Measurements from ENCODE around the gene ADGRD1. TPM values are rescaled to one million over a fixed set of nuclear protein-coding genes. Genes with fewer than 3 reads are reported as not detected.

ADGRD1 gene
- total RNA-seq, 1 experiment from 2014 or later = 0.77 TPM

- TF ChIP-seq CTCF (IDR thresholded peaks at IDR 0.05) = no peak
Measured at GRCh38 chr12:131146173-131146675, 192.5 kb downstream of the ADGRD1 start (continued).

GRCh38 chr12:131147293-131147692 lies 193.6 kb downstream of the ADGRD1 start:
- Mint-ChIP-seq H3K9me3 (peaks cover 6% of the 10 kb centered on the region), H3K36me3 (no peaks in the 10 kb centered on the region), H3K27me3 (ENCODE audit: low read depth) (0 out of 2 replicates have a peak, but pooled peaks cover 3% of the 10 kb centered on the region), H3K4me1 (0 out of 2 replicates have a peak, but pooled peaks cover 4% of the 10 kb centered on the region), H3K27ac (no peak overlapping the region), H3K4me3 (no peak overlapping the region)
- DNase-seq (ENCODE audit: low spot score) (no peak), ATAC-seq (no peak)
- TF ChIP-seq ZNF138 (CRISPR knock-in tag; conservative IDR thresholded peaks at IDR 0.05) = no peak
- no peak for TF ChIP-seq MXD4 (CRISPR knock-in tag; IDR thresholded peaks at IDR 0.05; ENCODE audit: borderline replicate concordance)
- no peak for TF ChIP-seq CREB1 (CRISPR knock-in tag; IDR thresholded peaks at IDR 0.05)
- TF ChIP-seq, protein P1, sequence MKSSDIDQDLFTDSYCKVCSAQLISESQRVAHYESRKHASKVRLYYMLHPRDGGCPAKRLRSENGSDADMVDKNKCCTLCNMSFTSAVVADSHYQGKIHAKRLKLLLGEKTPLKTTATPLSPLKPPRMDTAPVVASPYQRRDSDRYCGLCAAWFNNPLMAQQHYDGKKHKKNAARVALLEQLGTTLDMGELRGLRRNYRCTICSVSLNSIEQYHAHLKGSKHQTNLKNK (CRISPR knock-in tag; IDR thresholded peaks at IDR 0.05) = no peak
- TF ChIP-seq GRHL2 (CRISPR knock-in tag; IDR thresholded peaks at IDR 0.05; ENCODE audit: insufficient replicate concordance, severe bottlenecking) = no peak
- no peak for TF ChIP-seq RELA (CRISPR knock-in tag; IDR thresholded peaks at IDR 0.05; ENCODE audit: borderline replicate concordance)
- no peak for TF ChIP-seq KAT7 (CRISPR knock-in tag; IDR thresholded peaks at IDR 0.05; ENCODE audit: borderline replicate concordance)
- no peak for TF ChIP-seq GTF2I (CRISPR knock-in tag; conservative IDR thresholded peaks at IDR 0.05)
- no peak for TF ChIP-seq ZNF425 (CRISPR knock-in tag; conservative IDR thresholded peaks at IDR 0.05)
- no peak for TF ChIP-seq ZBTB21 (CRISPR knock-in tag; IDR thresholded peaks at IDR 0.05; ENCODE audit: borderline replicate concordance)
- ChIA-PET POLR2A (no interaction called here), CTCF (interaction anchor here (1.1 kb wide), 1 partner anchor 12 kb away, joined by 3 read pairs; no protein-coding TSS in a partner anchor)

- no peaks in the 10 kb centered on the region for H3K36me3 Mint-ChIP-seq
- H3K27me3 Mint-ChIP-seq (ENCODE audit: low read depth) = 0 out of 2 replicates have a peak, but pooled peaks cover 3% of the 10 kb centered on the region
- ChIA-PET POLR2A (no interaction called here), CTCF (no interaction called here)
- H3K27ac Mint-ChIP-seq = no peak overlapping the region
- 0 out of 2 replicates have a peak, but pooled peaks cover 4% of the 10 kb centered on the region for H3K4me1 Mint-ChIP-seq
- ATAC-seq (no peak), DNase-seq (ENCODE audit: low spot score) (no peak)
- TF ChIP-seq MYBL2 (CRISPR knock-in tag; IDR thresholded peaks at IDR 0.05) = no peak
- no peak overlapping the region for H3K4me3 Mint-ChIP-seq
- peaks cover 6% of the 10 kb centered on the region for H3K9me3 Mint-ChIP-seq
Measured at GRCh38 chr12:131147894-131148293, 194.2 kb downstream of the ADGRD1 start.

DNA sequence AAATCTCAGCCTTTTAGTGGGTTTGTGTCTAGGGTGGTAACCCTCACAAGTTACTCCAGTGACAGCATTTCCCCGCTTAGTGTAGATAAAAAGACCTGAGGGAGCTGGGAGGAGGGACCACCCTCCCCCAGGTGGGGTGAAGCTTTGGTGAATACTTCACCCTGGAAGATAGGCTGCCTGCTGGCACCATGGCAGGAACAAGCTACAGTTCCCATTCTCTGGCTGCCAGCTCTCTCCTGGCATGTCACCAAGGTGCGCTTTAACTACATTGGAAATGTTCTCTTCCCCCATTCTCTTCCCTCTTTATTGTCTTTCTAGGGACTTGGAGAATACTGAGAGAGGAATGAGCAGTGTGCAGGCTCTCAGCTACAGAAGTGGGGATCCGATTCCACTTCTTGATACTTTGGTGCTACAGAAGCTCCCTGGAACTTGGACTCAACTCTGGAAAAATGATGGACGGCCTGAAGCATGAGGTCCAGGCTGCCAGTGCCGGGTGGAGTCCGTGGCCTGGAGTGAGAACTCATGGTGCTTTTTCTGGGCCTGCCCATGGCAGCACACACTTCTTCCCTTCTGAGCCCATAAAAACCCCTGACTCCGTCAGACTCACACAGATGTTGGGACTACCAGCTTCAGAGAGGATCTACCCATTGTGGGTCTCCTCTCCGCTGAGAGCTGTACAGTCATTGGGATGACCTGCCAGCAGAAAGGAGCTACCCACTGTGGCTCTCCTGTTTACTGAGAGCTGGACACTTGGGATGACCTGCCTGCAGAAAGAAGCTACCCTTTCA lies 198.0 kb downstream of the ADGRD1 start:
- Mint-ChIP-seq H3K4me3 (no peak overlapping the region), H3K27ac (no peak overlapping the region), H3K4me1 (no peaks in the 10 kb centered on the region), H3K36me3 (no peaks in the 10 kb centered on the region), H3K27me3 (ENCODE audit: low read depth) (0 out of 2 replicates have a peak, but pooled peaks cover 3% of the 10 kb centered on the region), H3K9me3 (peaks cover 6% of the 10 kb centered on the region; the same call in 1 of the 2 replicates)
- ATAC-seq (no peak), DNase-seq (ENCODE audit: low spot score) (no peak)
- POLR2A ChIA-PET = no interaction called here
- CTCF ChIA-PET = interaction anchor here (0.8 to 3.1 kb wide), 4 partner anchors 8 to 48 kb away, joined by 4 to 11 read pairs (median 5); no protein-coding TSS in a partner anchor
- TF ChIP-seq, protein P2, sequence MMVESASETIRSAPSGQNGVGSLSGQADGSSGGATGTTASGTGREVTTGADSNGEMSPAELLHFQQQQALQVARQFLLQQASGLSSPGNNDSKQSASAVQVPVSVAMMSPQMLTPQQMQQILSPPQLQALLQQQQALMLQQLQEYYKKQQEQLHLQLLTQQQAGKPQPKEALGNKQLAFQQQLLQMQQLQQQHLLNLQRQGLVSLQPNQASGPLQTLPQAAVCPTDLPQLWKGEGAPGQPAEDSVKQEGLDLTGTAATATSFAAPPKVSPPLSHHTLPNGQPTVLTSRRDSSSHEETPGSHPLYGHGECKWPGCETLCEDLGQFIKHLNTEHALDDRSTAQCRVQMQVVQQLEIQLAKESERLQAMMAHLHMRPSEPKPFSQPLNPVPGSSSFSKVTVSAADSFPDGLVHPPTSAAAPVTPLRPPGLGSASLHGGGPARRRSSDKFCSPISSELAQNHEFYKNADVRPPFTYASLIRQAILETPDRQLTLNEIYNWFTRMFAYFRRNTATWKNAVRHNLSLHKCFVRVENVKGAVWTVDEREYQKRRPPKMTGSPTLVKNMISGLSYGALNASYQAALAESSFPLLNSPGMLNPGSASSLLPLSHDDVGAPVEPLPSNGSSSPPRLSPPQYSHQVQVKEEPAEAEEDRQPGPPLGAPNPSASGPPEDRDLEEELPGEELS (CRISPR knock-in tag; IDR thresholded peaks at IDR 0.05) = no peak

Measured in WTC11 (cell line).